Stimulated activated CD8-positive, alpha-beta memory T cell treated with anti-CD3 and anti-CD28 coated beads, Interleukin-12 subunit alpha, Interleukin-12 subunit beta, amount 100 ng/mL, for 1 hour (primary cell): ENCODE data around the gene EIF3A.

Experiments used
- DNase-seq: peaks from one replicate; pipeline ENCODE4 v3.0.0-alpha.2; 2020; ENCODE audit warnings: low read depth

Gene EIF3A

DNA sequence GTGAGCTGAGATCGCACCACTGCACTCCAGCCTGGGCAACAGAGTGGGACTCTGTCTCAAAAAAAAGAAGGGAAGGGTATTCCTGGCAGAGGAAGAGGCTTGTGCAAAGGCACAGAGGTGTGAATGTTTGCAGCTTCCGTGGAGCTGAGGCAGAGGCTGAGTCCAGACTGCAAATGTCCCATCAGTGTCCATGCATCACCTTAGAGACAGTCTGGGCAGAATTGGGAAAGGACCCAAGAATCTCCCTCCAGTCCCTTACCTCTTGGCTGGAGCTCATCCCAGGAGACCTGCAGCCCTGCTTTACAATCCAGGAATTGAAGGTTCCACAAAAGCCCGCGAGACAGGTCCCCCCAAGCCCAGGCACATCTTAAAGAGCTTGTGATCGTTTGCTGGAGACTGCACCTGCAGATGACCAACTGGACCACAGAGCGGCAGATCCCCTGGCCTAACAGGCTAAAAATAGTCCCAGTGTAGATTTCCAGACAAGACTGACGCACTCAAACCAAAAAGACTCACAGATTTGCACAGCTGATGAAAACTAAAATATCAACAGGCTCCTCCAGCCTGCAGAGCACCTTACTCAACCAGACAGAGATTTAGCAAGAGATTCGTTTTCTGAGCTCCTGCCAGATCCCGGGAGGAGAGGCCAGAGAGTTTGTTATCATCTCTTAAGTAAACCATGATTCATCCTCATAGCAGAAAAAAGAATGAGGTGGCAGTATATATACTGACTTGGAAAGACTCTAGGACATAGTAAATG lies 74.0 kb downstream of the EIF3A start:
- no peak for DNase-seq

- no peak for DNase-seq
These were observed 75.1 kb downstream of the EIF3A start for GRCh38 chr10:119005362-119006043.

GRCh38 chr10:119003572-119004289 lies 76.9 kb downstream of the EIF3A start:
- DNase-seq = no peak

DNA sequence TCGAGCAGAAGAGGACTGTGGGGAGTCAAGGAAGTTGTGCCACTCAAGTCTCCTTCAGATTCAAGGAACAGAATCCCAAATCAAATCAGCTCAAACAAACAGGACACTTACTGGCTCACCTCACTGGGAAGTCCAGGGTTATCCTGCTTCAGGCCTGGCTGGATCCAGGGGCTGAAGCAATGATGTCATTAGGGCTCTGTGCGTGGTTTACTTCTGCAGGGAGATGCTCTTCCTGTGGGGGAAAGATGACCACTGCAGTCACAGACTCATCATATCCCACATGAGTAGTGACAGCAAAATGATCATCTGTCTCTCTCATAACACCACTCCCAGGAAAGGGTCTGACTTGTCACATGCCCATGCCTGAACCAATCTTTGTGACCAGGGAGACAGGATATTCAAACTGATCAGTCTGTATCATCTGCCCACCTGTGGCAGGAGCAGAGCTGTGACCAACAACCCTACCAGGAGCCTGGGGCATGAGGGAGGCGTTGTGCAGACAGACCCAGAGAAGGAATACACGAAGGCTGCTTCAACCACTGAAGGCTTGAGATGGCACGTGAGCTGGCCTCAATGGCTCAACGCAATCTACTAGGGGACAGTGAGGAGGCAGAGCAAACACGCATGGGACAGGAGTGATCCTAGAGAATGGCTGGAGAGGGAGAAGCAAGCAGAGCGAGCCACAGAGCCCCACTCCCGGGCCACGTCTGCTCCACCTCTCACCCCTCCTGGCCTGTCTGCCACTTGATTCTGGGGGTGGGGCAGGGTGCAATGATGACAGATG lies 78.7 kb downstream of the EIF3A start:
- DNase-seq = no peak

- no peak for DNase-seq
These were observed 82.4 kb downstream of the EIF3A start for GRCh38 chr10:118998183-118998582.

DNA sequence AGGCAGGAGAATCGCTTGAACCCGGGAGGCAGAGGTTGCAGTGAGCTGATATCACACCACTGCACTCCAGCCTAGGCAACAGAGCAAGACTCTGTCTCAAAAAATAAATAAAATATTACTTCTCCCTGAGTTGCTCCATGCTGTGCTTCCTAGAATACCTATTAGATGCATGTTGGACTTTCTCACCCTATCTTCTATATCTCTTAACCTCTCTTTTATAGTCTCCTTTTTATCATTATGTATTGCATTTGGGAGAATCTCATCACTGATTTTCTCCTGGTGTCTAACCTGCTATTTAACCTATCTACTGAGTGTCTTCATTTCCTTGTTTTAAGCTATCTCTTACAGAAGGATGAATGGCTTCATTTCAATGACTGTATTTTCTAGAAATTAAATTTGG lies 83.2 kb downstream of the EIF3A start:
- DNase-seq = no peak

DNA sequence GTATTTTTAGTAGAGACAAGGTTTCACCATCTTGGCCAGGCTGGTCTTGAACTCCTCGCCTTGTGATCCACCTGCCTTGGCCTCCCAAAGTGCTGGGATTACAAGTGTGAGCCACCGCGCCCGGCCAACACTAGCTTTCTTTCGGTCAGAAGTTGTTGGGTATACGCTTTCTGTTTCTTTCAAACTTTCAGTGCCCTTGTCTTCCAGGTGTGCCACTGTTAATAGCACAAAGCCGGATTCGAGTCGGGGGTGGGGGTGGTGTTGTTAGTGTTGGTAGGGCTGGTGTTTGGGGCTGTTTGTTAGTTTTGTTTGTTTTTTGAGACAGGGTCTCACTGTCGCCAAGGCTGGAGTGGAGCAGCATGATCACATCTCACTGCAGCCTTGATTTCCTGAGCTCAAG lies 84.9 kb downstream of the EIF3A start:
- no peak for DNase-seq

DNA sequence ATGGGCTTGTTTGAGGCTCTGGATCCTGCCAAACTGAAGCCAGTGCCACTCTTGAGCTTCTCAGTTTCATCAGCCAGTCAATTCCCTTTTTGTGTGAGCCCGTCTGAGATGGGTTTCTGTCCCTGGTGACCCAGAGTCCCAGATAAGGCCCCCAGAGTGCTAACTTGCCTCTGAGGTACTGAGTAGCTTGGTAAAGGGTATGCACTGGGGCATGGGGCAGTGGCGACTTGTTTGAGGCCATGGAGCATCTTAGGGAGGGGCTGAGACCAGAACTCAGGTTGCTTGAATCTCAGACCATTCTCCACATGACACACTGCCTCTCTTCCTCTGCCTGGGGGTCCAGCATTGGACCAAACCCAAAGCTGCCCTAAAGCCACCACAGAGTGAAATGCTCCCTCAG lies 86.3 kb downstream of the EIF3A start:
- DNase-seq = no peak

DNA sequence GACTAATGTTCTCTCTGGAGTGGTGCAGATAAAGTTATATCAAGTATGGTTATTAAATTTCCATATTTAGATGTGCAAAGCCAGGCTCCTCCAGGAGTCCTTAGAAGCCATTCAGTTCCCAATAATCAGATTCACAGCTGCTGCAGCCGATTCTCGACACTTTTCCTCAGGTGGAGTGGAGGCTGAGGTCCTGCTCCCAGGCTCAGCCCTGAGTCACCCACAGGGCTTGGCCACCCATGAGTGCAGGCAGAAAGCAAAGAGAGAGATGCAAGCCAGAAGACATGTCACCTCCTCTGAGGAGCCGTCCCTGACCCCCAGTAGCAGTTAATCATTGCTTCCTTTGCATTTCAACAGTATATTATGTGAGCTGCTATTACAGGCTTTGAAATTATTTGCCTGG lies 87.4 kb downstream of the EIF3A start:
- DNase-seq = no peak

GRCh38 chr10:118992496-118992895 lies 88.1 kb downstream of the EIF3A start:
- no peak for DNase-seq

DNA sequence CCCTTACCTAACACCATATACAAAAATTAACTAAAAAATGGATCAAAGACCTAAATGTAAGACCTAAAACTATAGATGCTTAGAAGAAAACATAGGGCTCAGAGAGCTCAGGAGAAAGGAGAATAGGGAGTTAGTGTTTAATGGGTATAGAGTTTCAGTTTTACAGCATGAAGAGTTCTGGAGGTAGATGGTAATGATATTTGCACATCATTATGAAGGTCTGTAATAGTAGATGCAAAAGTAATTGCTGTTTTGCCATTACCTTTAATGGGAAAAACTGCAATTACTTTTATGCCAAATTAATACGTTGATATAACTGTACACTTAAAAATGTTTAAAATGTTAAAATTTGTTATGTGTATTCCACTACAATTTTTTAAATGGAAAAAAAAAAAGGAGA lies 90.3 kb downstream of the EIF3A start:
- no peak for DNase-seq

DNA sequence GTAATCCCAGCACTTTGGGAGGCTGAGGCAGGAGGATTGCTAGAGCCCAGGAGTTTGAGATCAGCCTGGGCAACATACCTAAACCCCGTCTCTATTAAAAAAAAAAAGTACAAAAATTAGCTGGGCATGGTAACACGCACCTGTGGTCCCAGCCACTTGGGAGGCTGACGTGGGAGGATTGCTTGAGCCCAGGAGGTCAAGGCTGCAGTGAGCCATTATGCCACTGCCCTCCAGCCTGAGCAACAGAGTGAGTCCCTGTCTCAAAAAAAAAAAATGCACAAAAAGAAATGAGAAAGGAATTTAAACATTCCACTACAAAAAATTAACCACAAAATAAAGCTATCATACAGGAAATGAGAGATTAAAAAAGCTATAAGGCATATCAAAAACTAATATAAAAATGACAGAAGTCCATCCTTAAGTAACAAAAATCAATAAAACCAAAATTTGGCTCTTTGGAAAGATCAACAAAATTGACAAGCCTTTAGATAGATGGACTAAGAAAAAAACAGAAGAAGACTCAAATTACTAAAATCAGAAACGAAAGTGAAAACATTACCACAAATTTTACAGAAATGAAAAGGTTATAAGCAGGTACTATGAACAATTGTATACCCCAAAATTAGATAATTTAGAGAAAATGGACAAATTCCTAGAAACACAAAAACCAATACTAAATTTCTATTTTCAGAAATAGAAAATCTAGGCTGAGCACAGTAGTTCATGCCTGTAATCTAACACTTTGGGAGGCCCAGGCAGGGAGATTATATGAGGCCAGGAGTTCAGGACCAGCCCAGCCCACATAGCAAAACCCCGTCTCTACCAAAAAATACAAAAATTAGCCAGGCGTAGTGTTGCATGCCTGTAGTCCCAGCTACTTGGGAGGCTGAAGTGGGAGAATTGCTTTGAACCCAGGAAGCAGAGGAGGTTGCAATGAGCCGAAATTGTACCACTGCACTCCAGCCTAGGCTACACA lies 93.5 kb downstream of the EIF3A start:
- no peak for DNase-seq

GRCh38 chr10:118985576-118985975 lies 95.0 kb downstream of the EIF3A start:
- no peak for DNase-seq
